GM19239 (cell line): ENCODE measurements around the gene RFX1.
"Not testable (repeated sequence)": the region's sequence is repeated elsewhere in the genome, so short reads cannot be mapped to it uniquely, and the experiment has no call there.

ENCODE experiments used
- DNase-seq: peaks from one replicate; pipeline ENCODE4 v3.0.0; 2011; ENCODE audit warnings: low spot score; ENCODE audit not compliant: insufficient read length
- FAIRE-seq: peaks from 2 replicates; lab custom pipeline; 2011; peaks lifted over from hg19 to GRCh38; lab: Jason Lieb, UNC

Gene RFX1

GRCh38 chr19:14006085-14006765, at the start of gene RFX1:
RFX1 (minus strand) TSS chr19:14006320; CDS start chr19:13993843, 12,477 bp downstream.
- peak; percentile 70 for DNase-seq
- FAIRE-seq: peak; percentile 98

- FAIRE-seq (no peak), DNase-seq (no peak)
Observed at GRCh38 chr19:14055396-14055795, 49.3 kb upstream of the RFX1 start.

- DNase-seq (no peak), FAIRE-seq (no peak)
Observed at GRCh38 chr19:14054721-14055120, 48.6 kb upstream of the RFX1 start.

GRCh38 chr19:14054099-14054498, 48.0 kb upstream of the RFX1 start:
- FAIRE-seq (no peak), DNase-seq (no peak)

GRCh38 chr19:14053500-14053899, 47.4 kb upstream of the RFX1 start:
- no peak for DNase-seq
- no peak for FAIRE-seq

- no peak for FAIRE-seq
- no peak for DNase-seq
Observed at GRCh38 chr19:14053032-14053431, 46.9 kb upstream of the RFX1 start.

- no peak for FAIRE-seq
- no peak for DNase-seq
Observed at GRCh38 chr19:14052470-14052869, 46.4 kb upstream of the RFX1 start.

GRCh38 chr19:14051980-14052379, 45.9 kb upstream of the RFX1 start:
- DNase-seq: no peak
- FAIRE-seq: no peak

- not testable (repeated sequence) for DNase-seq, FAIRE-seq
Observed at GRCh38 chr19:14050961-14051360, 44.8 kb upstream of the RFX1 start.

- FAIRE-seq (no peak), DNase-seq (no peak)
Observed at GRCh38 chr19:14050512-14050911, 44.4 kb upstream of the RFX1 start.

- peak; percentile 75 for DNase-seq
Observed at GRCh38 chr19:14048443-14049153, 42.5 kb upstream of the RFX1 start.

GRCh38 chr19:14047866-14048265, 41.7 kb upstream of the RFX1 start:
- FAIRE-seq, DNase-seq: not testable (repeated sequence)

More at GRCh38 chr19:14048443-14049153, 42.5 kb upstream of the RFX1 start:
- peak; percentile 53 for FAIRE-seq

GRCh38 chr19:14042659-14043608, 36.8 kb upstream of the RFX1 start:
- peak; percentile 93 for FAIRE-seq
- DNase-seq: not testable (repeated sequence)

- FAIRE-seq: no peak
- DNase-seq: no peak
Observed at GRCh38 chr19:14039181-14039580, 33.1 kb upstream of the RFX1 start.

GRCh38 chr19:14035706-14036105, 29.6 kb upstream of the RFX1 start:
- FAIRE-seq (no peak), DNase-seq (no peak)

- FAIRE-seq, DNase-seq: not testable (repeated sequence)
Observed at GRCh38 chr19:14035159-14035558, 29.0 kb upstream of the RFX1 start.

- FAIRE-seq: no peak
- no peak for DNase-seq
Observed at GRCh38 chr19:14033946-14034345, 27.8 kb upstream of the RFX1 start.

- peak; percentile 73 for DNase-seq
- peak; percentile 72 for FAIRE-seq
Observed at GRCh38 chr19:14031719-14032480, 25.8 kb upstream of the RFX1 start, which contains the start of gene IL27RA. IL27RA (plus strand) TSS chr19:14031762; CDS start chr19:14031873, 111 bp downstream.

- DNase-seq (no peak), FAIRE-seq (no peak)
Observed at GRCh38 chr19:14030997-14031718, 25.0 kb upstream of the RFX1 start.
